Measurements from ENCODE around the gene RREB1. TPM values are rescaled to one million over a fixed set of nuclear protein-coding genes. Genes with fewer than 3 reads are reported as not detected.

RREB1 gene
- total RNA-seq, 1 experiment from 2014 or later, result 16.2 TPM

DNA sequence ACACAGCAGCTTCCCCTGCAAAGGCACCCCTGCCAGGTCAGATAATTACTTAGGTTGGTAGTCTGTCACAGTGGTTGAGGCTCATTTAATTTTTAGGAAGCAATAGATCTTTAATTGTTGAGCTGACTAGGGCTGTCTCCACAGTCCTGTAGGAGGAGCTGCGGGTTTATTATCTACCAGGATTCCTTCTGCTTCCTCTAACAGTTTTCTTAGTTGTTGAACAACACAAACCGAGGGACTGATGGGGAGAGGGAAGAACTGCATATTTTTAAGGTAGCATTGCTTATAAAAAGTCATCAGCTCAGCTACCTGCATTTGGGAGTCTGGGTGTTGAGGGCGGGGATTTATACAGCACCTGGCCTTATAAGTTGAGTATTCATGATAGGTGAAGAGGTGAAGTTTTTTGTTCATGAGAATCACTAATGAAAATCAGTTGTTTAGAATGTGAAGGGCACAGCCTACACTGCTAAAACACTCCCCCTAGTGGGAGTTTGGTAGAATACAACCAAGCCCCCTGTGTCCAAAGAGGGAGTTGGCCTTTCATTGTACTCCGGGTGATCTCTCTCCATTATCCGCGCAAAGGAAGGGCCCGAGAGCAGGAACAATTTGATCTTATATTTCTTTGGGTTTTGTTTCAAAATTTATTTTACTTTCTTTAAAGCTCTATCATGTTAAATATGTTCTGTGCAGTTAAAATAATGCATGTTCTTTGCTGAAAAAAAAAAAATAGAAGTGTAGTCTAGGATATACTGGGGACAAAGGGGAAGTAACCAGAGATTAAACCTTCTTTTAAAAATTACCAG, 135.6 kb downstream of the RREB1 start:
- DNase-seq (ENCODE audit: low read depth), result peak; percentile 74

DNA sequence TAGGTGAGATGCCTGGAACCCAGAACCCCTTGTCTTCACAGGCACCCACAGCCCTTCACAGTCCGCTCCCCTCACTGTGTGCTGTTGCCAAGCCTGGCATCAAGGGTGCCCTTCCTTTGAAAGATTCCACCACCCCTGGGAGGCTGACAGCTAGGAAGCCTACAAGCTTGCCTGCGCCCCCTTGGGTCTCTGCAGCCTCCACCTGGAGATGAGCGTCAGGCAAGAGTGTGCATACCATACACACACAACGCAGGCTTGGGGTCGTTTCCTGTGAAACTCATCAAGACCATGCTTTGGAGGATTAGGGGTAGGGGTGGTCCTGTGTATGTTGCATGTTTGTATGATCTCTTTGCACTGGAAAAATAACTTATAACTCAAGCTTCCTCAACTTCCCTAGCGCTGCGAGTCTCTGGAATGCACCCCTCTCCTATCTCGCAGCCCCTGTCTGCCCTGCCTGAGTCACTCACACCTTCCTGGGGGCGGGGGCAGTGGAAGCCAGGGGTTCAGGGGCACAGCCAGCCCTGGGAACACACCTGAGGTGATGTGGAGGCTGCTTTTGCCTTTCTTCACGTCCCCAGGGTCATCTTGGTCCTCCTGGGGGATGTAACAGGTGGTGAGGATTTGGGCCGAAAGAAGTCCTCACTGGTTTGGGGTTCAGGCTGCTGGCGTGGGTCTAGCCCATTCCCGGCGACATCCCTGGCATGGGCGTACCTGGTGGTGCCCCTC, 138.1 kb downstream of the RREB1 start:
- DNase-seq (ENCODE audit: low read depth), result no peak

DNA sequence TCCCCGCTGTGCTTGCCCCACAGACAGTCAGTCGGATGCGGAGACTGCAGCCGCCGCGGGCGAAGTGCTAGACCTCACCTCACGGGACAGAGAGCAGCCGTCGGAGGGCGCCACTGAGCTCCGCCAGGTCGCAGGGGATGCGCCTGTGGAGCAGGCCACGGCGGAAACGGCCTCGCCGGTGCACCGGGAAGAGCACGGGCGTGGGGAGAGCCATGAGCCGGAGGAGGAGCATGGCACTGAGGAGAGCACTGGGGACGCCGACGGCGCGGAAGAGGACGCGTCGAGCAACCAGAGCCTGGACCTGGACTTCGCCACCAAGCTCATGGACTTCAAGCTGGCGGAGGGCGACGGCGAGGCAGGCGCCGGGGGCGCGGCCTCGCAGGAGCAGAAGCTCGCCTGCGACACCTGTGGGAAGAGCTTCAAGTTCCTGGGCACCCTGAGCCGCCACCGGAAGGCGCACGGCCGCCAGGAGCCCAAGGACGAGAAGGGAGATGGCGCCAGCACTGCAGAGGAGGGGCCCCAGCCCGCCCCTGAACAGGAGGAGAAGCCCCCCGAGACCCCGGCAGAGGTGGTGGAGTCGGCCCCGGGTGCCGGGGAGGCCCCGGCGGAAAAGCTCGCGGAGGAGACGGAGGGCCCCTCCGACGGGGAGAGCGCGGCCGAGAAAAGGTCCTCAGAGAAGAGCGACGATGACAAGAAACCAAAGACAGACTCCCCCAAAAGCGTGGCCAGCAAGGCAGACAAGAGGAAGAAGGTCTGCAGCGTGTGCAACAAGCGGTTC, 138.8 kb downstream of the RREB1 start:
- no peak for DNase-seq (ENCODE audit: low read depth)

GRCh38 chr6:7247179-7247456, 139.4 kb downstream of the RREB1 start:
- no peak for DNase-seq (ENCODE audit: low read depth)

GRCh38 chr6:7247828-7248227, 140.1 kb downstream of the RREB1 start:
- DNase-seq (ENCODE audit: low read depth), result no peak

DNA sequence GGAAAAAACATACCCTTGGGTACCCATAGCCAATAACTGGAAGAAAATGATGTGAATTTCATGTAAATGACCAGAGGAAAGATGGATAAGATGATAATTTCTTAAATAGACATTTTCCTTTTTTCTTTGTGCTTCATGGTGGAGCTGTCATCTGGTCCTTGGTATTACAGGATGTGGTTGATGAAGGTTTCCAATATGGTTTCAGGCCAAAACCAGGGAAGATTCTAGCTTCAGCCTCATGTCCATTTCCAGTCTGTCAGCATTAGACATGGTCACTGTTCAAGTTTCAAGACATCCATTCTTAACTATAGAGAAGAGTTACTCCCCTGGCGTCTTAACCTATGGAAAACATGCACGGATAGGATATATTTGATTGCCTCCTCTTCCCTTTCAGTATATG, 141.6 kb downstream of the RREB1 start:
- DNase-seq (ENCODE audit: low read depth), result peak; percentile 23

DNA sequence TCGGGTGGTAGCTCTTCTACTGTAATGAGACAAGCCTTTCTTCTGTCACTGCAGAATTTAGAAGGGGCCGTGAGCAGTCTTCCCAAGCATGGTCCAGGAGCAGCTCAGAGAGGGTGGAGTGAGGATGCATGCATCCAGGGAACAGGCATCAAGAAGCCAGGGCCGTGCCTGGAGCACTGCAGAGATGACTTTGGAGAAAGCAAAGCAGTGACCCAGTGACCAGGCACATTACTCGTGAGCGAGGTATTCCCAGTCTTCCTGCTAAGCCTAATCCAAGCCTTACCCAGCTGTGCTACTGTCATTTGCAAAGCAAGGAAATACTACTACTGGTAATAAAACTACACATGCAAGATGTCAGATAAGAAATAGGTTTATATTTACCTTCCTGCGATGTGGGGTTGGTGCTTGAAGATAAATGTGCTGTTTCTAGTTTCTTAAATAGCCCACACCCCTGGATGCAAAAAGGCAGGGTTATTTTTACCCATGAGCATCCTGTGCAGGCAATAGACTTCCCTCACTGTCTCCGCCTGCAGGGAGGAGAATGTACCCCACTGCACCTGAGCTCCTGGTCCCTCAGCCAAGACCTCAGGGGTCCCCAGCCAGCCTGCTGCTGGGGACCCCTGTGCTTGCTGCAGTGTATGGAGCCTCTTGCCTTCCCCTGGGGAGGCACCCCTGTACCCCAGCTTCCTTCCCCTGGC, 142.3 kb downstream of the RREB1 start:
- DNase-seq (ENCODE audit: low read depth), result peak; percentile 41

- no peak for DNase-seq (ENCODE audit: low read depth)
These were observed 143.1 kb downstream of the RREB1 start for GRCh38 chr6:7250812-7251211.

DNA sequence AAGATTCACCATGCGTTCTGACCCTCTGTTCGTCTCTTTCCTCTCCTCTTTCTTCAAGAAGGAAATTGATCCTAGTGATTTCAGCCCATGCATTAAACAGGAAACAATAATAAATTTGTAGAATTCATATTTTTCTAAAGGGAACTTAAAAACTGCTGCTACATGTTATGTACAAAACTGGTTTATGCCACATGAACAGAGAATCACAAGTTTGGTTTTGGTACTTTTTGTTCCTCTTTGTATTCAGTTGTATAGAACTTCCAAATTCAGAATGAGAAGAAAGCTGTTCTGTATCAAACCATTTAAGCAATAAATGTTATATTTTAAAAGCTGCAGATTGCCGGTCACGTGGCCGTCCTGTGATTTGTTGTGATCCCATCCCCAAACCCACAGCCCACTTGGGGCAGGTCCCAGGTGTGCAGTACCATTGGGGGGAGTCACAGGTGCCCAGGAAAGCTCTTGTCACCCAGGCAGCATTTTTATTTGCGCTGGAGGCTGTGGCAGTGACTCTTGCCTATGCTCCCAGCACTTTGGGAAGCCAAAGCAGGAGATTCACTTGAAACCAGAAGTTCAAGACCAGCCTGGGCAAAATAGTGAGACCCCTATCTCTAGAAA, 144.0 kb downstream of the RREB1 start:
- no peak for DNase-seq (ENCODE audit: low read depth)

DNA sequence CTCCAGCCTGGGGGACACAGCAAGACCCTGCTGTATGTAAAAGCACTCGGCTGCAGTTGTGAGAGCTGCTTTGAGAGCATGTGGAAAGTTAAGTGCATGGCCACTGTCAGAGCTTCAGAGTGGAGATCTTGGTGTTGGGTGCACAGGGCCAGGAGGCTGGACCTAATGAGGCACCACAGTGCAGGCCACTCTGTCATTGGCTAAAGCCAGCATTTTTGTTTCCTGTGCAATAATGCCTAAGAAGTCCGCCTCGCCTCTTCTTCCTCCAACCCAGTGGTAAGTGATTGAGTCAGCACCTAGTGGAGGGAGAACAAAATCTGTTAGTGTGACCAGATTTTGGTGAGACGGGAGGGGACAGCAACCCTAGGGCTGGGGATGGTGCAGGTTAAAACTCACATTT, 144.6 kb downstream of the RREB1 start:
- no peak for DNase-seq (ENCODE audit: low read depth)

- no peak for DNase-seq (ENCODE audit: low read depth)
These were observed 147.4 kb downstream of the RREB1 start for GRCh38 chr6:7254980-7255835.

DNA sequence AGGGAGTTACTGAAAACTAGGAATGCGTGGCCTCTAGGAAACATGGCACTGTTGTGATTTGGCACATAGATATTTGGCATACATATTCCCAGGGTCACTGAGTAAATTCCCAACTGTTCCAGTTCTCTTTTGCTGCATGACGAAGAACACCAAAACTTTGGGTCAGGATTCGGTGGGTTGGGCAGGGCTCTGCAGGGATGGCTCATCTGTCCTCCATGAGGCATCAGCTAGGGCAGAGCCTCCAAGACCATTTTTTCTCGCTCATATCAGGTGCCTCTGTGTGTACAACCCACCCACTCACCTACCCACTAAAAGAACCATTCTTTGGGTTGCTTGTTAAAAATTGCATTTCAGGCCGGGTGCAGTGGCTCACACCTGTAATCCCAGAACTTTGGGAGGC, 148.2 kb downstream of the RREB1 start:
- DNase-seq (ENCODE audit: low read depth), result no peak

DNA sequence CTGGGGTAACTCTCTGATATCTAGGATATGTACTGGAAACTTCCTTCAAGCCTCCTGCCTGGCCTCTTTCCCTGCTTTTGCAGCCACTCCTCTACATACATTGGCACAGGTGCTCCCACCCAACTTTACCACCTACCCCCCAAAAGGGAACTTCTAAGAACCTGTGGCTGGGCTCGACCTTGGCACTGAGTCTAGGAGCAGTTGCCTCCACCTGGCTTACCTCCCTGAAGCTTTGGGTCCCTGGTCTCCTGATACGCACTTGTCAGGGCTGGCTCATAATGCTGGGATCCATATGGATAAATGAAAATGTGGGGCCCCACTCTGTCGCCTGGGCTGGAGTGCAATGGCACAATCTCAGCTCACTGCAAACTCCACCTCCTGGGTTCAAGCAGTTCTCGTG, 149.0 kb downstream of the RREB1 start:
- no peak for DNase-seq (ENCODE audit: low read depth)

DNA sequence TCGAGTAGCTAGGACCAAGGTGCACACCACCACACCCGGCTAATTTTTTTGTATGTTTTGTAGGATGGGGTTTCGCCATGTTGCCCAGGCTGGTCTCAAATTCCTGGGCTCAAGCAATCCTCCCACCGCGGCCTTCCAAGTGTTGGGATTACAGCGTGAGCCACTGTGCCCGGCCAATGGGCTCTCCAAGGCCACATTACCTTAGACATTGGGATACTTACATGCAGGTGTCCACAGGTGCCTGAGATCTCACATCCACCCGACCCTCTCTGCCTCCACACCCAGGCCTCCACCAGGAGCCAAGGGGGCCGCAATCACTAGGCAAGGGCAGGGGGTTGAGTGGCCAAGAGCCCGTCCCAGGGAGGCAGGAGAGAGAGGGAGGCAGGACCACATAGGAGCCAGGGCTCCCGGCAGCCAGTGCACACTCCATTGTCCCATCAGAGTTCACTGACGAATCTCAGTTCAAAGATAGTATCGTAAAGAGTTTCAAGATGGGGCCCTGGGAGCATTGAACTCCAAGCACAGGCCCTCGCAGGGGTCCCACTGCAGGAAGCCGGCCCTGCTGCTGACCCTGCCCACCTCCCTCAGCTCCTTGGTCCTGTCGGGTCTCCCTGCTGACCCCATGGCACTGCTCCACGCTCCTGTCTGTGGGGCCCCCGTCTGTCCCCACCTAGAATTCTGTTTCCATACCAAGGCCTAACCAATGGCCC, 149.9 kb downstream of the RREB1 start:
- no peak for DNase-seq (ENCODE audit: low read depth)

DNA sequence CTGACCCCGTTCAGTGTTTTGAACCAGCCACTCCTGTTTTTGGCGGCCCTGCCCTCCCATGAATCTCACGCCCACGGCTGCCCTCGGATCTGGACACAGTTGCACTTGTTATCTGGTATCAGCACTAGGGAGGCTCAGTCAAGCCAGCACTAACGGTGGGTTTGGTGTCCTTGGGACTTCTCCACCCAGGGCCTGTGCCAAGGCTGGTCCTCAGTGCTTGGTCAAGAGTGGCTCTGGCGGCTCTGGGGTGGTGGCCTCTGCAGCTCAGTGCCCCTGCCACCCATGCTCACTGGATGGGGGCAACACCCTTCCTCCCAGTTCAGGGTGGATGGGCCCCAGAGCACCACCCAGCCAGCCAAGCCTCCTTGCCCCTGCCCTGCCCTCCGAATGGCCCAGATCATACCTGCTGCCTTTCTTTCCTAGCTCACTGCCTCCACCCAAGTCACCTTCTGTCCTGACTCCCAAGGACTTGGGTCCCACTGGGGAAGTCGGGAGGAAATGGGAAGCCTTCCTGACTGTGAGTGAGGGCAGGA, 150.5 kb downstream of the RREB1 start:
- no peak for DNase-seq (ENCODE audit: low read depth)

DNA sequence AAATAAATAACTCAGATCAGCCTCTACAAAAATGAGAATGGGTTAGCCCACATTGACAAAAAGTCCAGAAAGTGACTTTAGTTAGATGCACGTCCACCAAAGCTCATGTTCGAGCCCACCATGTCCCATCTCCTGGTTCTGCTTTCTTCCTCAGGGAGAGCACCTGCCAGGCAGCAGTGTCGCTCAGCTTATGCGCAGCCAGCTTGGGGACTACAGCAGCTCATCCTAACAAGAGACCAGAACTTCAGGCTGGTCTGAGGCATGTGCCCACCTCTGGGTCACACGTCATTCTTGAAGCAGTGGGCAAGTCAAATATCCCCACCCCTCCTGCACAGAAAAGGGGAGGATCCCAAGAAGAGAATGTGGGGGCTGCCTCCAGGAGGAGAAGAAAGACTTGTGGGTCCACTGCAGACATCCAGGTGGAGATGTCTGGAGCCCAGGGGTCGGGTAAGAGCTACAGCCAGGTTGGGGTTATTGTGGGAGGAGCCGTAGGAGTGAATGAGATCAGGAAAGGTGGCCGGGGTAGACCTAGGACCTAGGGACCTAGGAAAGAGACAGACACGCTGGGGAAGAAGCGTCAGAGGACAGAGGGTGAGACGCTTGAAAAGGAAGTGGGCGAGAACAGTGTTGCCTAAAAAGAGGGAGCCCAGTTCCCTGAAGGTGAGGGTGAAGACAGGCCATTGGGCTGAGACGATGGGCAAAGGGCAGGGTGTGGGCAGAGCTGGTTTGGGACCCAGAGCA, 152.7 kb downstream of the RREB1 start:
- DNase-seq (ENCODE audit: low read depth), result no peak

- DNase-seq (ENCODE audit: low read depth), result peak; percentile 95
These were observed 153.5 kb downstream of the RREB1 start for GRCh38 chr6:7261032-7261841.

GRCh38 chr6:7261852-7262461, 154.2 kb downstream of the RREB1 start:
- no peak for DNase-seq (ENCODE audit: low read depth)

All from M059J (cell line).